SKM-1 (cell line): ENCODE measurements around the gene LCN10.
A peak's percentile ranks its signal among the peaks of the same experiment; 100 is the strongest.
"Not testable (repeated sequence)": the region's sequence is repeated elsewhere in the genome, so short reads cannot be mapped to it uniquely, and the experiment has no call there.

Experiments used
- DNase-seq: peaks from one replicate; lab custom pipeline; 2025; ENCODE audit not compliant: unreplicated experiment; lab: John Stamatoyannopoulos, UW

The LCN10 gene

DNA sequence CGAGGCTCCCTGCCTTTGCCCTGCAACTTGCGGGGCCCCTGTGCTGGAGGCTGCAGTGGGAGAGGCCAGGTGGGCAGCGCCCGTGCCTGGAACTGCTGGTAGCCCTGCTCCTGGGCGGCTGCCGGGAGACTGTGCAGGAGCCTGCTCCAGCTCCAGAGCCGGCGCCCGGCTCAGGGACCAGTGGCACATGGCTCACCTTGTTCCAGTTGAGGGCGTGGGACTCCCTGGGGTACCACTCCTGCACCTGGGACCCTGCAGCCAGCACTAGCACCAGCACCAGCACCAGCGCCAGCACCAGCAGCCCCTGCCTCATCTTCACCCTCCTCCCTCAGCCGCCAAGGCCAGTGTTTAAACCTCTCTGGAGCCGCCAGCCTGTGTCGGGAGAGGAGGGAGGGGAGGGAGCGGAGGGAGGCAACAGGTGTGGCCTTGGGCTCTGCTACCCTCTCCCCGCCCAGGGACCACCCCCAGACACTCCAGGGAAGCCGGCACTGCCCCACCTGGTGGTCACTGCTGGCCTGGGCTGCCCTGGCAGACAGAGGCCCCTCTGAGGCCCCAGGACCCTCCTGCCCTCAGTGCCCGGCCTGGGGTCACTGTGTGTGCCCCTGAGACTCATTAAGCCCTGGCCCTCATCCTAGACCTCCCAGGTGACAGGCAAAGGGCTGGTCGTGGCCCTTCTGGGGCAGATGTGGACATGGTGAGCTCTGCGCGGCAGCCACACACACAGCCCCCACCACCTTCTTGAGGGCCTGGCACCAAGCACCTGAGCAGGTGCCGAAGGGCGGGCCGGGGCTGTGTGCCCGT, at the start of gene LCN10:
Gene LCN10 (minus strand): TSS at position 350 of the 801 bp plus-strand sequence. CDS start 37 bp downstream, at position 313.
- DNase-seq, result no peak

GRCh38 chr9:136791516-136792276, 49.0 kb upstream of the LCN10 start:
- DNase-seq, result peak; percentile 46

GRCh38 chr9:136790640-136791515, 48.1 kb upstream of the LCN10 start, which contains the start of gene TMEM141:
Gene TMEM141 (plus strand): TSS chr9:136791344. CDS start chr9:136791371, 27 bp downstream.
- peak; percentile 98 for DNase-seq

- no peak for DNase-seq
Observed at GRCh38 chr9:136789523-136789937, 46.8 kb upstream of the LCN10 start.

- DNase-seq, result not testable (repeated sequence)
Observed at GRCh38 chr9:136788644-136789522, 46.1 kb upstream of the LCN10 start.

DNA sequence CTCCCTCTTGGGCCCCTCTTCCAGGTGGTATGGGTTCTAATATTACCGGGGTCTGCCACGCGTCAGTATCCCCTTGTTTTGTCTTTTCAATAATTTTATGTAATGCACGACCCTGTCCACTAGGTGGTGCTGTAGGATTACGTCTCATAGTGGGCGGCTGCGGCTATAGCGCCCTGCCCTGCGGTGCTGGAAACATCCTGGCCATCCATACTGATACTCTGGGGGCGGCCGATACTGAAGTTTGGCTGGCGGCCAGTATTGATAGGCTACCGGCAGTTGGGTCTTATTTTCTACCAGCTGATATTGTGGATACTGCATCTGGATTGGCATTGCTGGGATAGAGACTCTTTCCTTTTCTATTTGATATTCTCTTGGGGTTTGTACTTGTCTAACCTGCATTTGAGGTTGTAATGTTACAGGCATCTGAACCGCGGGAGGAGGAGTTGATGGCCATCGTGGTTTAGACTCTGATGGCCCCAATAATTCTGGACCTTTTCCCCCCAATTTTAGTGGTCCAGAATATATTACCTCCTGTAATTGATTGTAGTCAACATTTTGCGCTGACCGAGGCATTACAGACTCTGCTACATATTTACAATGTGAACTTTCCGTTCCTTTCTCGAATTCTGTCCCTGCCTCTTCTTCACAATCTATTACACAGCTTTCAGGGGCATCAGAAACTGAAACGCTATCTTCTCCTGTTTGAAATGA, 45.1 kb upstream of the LCN10 start:
- peak; percentile 39 for DNase-seq

DNA sequence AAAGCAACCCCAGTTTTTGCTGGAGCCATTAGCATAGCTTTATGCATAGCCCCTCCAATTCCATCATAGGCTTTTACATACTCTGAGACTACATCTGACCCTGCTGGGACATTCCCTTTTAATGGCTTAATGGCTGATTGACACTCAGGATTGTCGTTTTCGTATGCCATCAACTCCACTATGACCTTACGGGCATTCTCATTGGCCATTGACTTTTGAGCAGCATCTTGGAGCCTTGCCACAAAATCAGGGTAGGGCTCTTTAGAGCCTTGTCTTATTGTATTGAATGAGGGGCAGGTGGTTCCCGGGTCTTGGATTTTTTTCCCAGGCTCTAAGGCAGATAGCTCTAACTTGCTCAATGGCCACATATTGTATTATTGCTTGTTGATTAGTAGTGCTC, 44.2 kb upstream of the LCN10 start:
- DNase-seq, result not testable (repeated sequence)

- no peak for DNase-seq
Observed at GRCh38 chr9:136786451-136786850, 43.7 kb upstream of the LCN10 start.

DNA sequence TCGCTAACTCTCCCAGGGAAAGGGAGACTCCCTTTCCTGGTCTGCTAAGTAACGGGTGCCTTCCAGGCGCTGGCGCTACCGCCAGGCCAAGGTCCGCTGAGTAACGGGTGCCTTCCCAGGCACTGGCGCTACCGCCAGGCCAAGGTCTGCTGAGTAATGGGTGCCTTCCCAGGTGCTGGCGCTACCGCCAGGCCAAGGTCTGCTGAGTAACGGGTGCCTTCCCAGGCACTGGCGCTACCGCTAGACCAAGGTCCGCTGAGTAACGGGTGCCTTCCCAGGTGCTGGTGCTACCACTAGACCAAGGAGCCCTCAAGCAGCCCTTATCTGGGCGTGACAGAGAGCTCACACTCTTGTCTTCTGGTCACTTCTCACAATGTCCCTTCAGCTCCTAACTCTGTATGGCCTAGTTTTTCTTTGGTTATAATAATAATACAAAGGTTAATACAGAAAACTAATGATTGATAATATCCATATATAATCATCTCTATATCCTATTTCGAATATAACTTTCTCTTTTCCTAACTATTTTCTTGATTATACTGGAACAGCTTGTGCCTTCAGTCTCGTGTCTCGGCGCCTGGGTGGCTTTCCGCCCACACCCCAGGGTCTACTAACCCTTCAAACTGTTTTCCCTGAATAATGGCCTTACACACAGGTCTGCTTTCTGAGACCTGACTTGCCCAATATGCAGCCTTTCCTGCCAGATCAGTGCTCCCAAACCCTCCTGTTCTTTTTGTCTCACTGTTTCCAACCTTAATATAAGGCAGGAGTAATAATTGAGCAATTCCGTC, 43.0 kb upstream of the LCN10 start:
- DNase-seq, result not testable (repeated sequence)

DNA sequence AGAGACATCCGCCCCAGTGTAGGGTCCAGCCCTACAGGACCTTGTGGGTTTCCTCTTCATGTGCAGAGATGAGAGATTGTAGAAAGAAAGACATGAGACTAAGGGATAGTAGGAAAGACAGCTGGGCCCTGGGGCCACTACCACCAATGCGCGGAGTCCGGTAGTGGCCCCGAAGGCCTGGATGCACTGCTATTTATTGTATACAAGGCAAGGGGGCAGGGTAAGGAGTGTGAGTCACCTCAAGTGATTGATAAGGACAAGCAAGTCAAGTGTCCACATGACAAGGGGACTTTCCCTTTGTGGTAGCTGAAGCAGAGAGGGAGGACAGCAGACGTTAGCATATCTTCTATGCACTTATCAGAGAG, 42.2 kb upstream of the LCN10 start:
- no peak for DNase-seq

- no peak for DNase-seq
Observed at GRCh38 chr9:136784249-136784996, 41.7 kb upstream of the LCN10 start.

- DNase-seq, result no peak
Observed at GRCh38 chr9:136782452-136782851, 39.7 kb upstream of the LCN10 start.

DNA sequence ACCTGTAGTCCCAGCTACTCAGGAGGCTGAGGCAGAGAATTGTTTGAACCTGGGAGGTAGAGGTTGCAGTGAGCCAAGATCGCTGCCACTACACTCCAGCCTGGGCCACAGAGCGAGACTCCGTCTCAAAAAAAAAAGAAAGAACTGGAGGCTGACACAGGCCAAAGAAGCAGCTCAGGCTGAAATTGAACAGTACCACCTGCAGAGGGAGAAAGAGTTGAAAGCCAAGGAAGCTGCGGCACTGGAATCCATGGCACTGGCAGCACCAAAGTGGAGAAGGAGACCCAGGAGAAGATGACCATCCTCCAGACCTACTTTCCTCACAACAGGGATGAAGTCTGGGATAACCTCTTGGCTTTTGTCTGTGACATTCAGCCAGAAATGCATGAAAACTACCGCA, 37.1 kb upstream of the LCN10 start:
- DNase-seq, result no peak

GRCh38 chr9:136777359-136777758, 34.6 kb upstream of the LCN10 start:
- no peak for DNase-seq

DNA sequence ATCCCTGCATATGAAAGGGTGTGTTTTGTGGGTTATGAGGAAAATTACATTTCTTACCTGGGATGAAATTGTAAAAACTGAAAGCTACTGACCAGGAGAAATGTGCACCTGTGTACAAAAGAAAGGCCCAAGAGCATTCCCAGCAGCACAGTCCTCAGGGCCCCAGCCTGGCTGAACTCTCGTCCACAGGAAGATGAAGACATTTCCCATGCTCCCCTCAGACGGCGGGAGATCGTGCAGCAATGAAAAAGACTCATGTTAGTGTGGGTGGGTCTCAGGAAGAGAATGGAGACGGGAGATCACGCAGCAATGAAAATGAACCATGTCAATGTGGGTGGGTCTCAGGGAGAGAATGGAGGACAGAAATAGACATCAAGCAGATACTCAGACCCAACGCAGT, 34.2 kb upstream of the LCN10 start:
- no peak for DNase-seq

DNA sequence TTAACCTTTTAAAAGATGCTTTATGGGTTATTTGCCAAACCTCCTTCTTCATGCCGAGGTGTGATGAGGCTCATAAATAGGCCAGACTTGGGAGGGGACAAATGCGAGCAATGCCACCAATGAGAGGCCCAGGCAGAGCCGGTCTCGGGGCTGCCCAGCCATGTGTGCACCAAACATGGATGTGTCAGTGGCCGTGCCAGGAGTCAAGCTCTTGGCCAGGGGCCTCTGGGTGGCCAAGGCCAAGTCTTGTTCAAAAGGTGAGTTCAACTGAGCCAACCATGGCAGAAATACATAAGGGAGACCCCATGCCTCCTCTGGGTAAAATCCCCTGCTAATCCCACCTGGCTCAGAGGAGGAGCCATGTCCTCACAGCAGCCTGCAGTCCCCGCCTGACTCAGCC, 32.5 kb upstream of the LCN10 start:
- DNase-seq, result no peak

DNA sequence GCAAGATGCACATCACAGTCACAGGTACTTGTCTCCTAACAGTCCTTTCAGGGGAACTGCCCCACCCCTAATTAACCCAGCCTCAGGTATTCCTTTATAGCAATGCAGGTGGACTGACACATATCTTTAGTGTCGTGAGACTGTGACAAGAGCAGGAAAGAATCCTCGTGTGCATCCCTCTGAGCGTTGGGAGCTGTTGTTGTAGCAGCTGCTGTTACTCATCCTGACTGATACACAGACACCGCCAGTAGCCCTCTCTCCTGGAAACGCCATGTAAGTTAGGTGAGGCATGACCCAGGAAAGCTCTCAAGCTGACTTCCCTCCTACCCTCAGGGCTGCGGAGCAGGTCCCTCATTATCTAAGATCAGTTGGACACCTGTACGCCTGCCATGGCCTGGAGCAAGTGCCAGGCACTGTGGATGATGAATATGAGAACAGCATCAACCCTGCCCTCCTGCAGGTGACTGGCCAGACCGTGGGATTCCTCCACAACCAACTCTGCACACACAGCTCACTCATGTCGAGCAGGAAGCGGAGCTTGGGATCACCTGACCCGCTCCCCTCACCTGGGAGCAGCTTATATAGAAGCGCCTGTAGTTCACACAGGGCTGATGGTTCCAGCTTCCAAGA, 31.8 kb upstream of the LCN10 start:
- no peak for DNase-seq
